Activated CD8-positive, alpha-beta memory T cell treated with anti-CD3 and anti-CD28 coated beads, Interleukin-2, amount 50 U/mL, for 1 hour (primary cell): Measurements from ENCODE around the gene IGF1R.
"Not testable (repeated sequence)": the region's sequence is repeated elsewhere in the genome, so short reads cannot be mapped to it uniquely, and the experiment has no call there.

Source experiments
- DNase-seq: peaks from one replicate; pipeline ENCODE4 v3.0.0-alpha.2; 2020; ENCODE audit errors: extremely low read depth

Gene IGF1R

GRCh38 chr15:98647774-98648653 is at the start of gene IGF1R:
Gene IGF1R (plus strand): TSS chr15:98648539. CDS start chr15:98649582, 1,043 bp downstream.
- DNase-seq, result no peak

GRCh38 chr15:98599909-98600691 is 48.2 kb upstream of the IGF1R start:
- no peak for DNase-seq

DNA sequence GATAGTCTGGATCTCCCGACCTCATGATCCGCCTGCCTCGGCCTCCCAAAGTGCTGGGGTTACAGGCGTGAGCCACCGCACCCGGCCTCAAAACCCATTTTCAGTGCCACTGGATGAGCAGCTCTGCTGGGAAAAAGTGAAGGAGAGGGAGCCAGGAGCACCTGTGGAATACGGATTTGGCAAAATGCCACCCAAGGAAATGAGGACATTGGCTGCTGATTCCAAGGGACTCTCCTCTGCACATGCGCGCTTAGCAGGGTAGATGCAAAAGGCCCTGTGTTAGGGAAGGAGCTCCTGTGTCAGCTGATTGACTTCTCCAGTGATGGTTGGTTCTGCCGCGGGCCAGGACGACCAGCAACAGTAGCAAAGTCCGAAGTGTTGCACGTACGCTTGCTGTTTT is 43.4 kb upstream of the IGF1R start:
- no peak for DNase-seq

DNA sequence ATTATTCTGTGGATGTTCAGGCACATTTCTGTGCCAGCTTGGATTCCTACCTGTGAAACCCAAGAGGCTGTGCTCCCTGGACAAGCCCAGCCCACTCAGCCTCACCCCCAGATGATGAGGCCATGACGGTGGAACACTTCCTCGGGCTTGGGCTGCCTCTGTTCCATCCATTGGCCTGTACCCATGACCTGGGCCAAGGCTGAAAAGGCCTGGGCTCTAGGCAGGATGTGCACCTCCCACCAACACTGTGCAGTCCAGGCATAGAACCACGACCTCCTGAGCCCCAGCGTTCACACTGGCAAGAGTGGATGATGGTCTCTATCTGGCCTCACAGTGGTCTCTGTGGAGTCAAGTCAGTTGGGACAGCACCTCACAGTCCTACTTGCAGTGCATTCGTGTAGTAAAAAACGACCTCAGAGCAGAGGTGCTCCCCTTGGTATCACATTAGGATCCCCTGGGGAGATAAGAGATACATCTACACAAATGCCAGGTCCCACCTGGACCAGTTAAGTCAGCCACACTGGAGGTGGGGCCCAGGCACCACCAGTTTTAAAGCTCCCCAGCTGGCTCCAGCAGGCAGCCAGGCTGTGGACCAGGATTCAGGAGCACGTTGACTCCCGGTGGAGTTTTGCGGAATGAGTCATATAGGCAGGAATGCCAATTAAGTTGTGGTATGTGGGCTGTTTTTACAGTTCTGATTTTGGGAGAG is 39.0 kb upstream of the IGF1R start:
- no peak for DNase-seq

DNA sequence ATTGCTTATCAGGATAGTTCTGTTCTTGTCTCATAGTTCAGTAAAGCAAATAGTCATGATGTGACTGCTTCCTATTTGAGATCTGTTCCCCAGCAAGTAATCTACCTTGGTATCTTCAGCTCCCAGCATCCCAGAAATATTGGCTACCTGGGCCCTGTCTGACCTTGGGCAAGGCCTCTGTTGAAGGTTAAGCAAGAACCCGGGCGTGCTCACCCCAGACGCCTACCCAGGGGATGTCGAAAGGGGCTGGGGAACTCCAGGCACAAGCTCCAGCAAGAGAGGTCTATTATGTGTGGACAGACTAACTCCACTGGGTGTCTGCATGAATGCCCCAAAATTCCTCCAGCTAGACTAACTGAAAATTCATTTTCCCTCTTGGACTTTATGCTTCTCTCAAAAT is 37.3 kb upstream of the IGF1R start:
- no peak for DNase-seq

DNA sequence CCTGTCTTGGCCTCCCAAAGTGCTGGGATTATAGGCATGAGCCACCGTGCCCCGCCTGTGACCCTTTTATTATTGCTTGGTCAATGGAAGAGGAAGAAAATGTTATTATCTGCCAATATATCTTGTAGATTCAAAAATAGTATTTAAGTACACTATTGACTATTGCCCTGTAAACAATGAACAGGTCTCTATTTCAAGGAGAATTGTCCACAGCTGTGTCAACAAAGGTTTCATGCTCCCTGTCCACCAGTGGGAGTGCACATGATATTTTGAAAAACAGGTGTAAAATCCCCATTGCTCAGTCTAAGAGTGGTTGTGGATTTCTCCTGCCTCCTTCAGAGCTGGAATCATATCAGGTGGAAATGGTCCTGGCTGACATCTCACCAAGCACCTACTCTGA is 36.5 kb upstream of the IGF1R start:
- no peak for DNase-seq

DNA sequence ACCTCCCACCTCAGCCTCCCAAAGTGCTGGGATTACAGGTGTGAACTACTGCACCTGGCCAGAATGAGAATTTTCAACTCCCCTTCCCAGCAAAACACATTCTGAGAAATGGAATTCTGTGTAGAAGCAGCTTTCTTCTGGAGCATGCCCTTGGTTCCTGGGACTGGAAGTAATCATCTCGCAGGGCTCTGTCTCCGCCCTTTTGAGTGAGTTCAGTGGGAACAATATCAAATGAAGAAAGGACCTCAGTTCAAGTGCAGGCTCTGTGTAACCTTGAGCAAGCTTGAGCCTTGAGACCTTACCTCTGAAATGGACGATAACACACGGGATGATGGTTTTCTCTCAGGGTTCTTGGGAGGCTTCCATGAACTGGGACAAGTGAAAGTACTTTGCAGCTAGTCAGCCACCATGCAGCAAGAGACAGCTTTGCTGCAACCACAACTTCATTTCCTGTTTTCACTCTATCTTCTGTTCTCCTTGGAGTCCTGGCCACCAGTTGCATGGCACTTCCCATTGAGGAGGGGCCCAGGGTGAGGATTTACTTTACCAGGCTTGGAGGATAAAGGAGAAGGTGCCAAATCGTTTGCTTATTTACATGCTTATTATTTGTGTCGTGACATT is 35.7 kb upstream of the IGF1R start:
- DNase-seq, result no peak

- DNase-seq, result no peak
Observed at GRCh38 chr15:98614681-98615080, 33.7 kb upstream of the IGF1R start.

GRCh38 chr15:98616397-98616796 is 31.9 kb upstream of the IGF1R start:
- no peak for DNase-seq

DNA sequence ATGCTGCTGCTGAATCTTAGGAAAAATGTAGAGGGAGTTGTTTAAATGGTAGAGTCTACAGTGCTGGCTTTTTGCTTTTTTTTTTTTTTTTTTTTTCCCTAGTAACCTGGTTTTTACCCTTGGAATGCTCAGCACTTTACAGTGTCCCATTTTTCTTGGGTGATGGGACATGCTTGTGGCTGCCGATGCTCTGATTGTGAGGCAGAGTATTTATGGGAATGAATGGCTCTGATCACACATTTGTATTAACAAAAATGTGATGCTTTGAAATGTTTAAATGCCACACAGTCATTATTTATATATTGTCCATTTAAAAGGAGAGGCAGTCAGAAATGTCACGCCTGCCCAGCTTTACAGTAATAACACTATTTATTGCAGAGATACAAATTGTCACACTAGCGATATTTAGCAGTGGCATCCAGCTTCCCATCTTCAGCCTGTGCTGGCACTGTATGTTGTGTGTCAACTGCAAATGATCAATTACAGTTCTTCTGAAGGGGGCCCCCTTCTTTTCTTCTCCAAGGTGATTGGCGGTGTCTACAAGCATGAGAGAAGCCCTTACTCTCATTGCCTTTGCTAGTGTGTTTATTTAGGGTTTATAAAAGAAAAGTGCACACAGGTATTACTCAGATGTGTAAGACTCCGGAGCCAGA is 30.9 kb upstream of the IGF1R start:
- DNase-seq, result no peak

DNA sequence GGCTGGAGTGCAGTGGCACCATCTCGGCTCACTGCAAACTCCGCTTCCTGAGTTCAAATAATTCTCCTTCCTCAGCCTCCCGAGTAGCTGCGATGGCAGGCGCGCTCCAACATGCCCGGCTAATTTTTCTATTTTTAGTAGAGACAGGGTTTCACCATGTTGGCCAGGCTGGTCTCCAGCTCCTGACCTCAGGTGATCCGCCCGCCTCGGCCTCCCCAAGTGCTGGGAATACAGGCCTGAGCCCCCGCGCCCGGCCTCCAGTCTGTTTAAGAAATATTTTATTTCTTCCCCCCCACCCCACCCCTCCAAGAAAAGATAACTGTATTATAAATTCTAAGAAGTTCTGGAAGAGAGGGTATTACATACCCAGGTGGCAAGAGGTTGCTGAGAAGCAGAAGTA is 29.8 kb upstream of the IGF1R start:
- not testable (repeated sequence) for DNase-seq

DNA sequence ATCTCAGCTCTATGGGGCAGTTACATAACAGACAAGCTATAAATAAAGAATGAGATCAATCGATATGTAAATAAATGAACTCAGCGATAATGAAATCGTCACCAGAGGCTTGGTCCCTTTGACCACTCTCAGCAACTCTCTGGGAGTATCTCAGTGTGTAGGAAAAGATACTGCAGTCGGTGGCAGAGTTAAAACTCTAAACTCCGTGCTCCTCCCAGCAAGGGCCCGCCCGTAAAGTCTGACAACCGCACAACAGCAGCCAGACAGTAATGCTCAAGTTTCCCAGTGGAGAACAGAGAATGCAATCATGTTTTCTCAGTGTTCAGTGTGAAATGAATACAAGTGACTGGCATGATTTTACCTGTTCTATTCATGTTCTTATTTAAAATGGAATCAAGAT is 28.3 kb upstream of the IGF1R start:
- DNase-seq, result no peak

DNA sequence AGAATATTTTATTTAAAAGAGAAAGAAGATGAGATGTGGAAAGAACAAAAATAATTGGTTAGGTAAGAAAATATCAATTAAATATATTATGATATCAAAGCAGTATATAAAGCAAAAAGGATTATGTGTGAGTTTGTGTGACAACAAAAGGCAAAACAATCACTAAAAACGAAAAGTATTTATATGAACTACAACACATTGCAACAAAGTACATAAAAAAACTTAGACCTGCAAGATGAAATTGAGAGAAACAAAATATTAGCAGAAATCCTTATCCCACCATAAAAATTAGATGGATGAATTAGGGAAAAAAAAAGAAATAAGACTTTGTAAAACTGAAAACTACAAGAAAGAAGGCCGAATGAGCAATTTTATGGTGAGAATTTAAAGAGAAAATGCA is 27.3 kb upstream of the IGF1R start:
- no peak for DNase-seq

- DNase-seq, result no peak
Observed at GRCh38 chr15:98625614-98626013, 22.7 kb upstream of the IGF1R start.

DNA sequence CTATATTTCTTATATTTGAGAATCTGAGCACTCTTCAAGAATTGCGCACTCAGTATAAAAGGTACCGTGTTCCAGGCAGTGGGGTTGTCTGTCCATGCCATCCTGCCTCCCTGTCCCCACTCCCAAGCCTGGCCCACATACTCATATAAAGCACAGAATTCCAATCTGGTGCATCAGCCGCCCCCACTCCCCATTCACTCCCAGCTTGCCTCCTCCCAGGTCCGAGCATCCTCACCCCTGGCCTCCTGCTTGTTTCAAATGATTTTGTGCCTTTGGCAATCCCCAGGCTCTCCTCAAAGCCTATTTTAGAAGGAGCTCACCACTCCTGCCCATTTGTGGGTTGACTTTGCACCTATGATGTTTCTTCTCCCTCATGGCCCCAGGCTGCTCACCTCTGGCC is 22.2 kb upstream of the IGF1R start:
- DNase-seq, result no peak

- DNase-seq, result no peak
Observed at GRCh38 chr15:98628216-98628615, 20.1 kb upstream of the IGF1R start.

- no peak for DNase-seq
Observed at GRCh38 chr15:98635848-98636247, 12.5 kb upstream of the IGF1R start.

- no peak for DNase-seq
Observed at GRCh38 chr15:98643115-98643514, 5.2 kb upstream of the IGF1R start.

DNA sequence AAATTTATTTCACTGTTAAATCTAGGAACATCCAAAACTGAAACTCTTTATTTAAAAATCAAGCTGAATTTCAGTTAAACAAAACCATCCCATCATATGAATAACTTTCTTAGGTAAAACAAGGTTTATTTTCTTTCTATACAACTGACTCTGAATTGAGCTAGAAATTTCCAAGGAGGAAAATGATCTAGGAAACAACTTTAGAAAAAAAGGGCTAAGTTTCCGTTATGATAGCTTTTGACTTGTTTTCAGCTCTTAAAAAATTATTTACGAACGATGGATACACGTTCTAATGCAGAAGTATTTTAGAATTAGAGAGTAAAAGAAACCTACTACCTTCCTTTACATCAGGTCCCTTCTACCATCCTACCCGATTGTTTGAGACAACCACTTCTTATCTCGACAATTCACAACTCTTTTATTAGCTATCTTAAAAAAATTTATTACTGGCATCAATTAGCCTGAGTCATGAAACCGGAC is 1.8 kb upstream of the IGF1R start:
- no peak for DNase-seq

GRCh38 chr15:98647026-98647773 is 1.1 kb upstream of the IGF1R start:
- DNase-seq, result no peak
